MG63 (cell line): ENCODE measurements around the gene KRT10. TPM values are rescaled to one million over a fixed set of nuclear protein-coding genes. Genes with fewer than 3 reads are reported as not detected.
A peak's percentile ranks its signal among the peaks of the same experiment; 100 is the strongest.

Experiments
- DNase-seq: peaks from one replicate; pipeline ENCODE4 v3.0.0-alpha.2; 2020
- H3K27me3 ChIP-seq: fragments of 250-450 bp; sonication (Bioruptor Pico); 2 replicates; pipeline ENCODE4 v1.5.1; 2020; ENCODE audit warnings: mild to moderate bottlenecking, moderate library complexity
- H3K36me3 ChIP-seq: fragments of 250-450 bp; sonication (Bioruptor Pico); 2 replicates; pipeline ENCODE4 v1.5.1; 2020; ENCODE audit warnings: mild to moderate bottlenecking, moderate library complexity
- H3K4me3 ChIP-seq: fragments of 250-450 bp; sonication (Bioruptor Pico); 2 replicates; pipeline ENCODE4 v1.5.1; 2020; ENCODE audit warnings: mild to moderate bottlenecking, moderate library complexity
- H3K9me3 ChIP-seq: fragments of 250-450 bp; sonication (Bioruptor Pico); 2 replicates; pipeline ENCODE4 v1.5.1; 2020; ENCODE audit warnings: mild to moderate bottlenecking, moderate library complexity
- total RNA-seq: library from RNA; depleted of rRNA; stranded (reverse); fragments of >200 nt; shearing (Covaris generic); gene quantifications from 2 replicates; pipeline ENCODE4 v1.2.3, GENCODE V29; 2014; ENCODE audit warnings: low replicate concordance; rRNA removed

KRT10 gene
- total RNA-seq, 1 experiment from 2014 or later = 48.4 TPM

DNA sequence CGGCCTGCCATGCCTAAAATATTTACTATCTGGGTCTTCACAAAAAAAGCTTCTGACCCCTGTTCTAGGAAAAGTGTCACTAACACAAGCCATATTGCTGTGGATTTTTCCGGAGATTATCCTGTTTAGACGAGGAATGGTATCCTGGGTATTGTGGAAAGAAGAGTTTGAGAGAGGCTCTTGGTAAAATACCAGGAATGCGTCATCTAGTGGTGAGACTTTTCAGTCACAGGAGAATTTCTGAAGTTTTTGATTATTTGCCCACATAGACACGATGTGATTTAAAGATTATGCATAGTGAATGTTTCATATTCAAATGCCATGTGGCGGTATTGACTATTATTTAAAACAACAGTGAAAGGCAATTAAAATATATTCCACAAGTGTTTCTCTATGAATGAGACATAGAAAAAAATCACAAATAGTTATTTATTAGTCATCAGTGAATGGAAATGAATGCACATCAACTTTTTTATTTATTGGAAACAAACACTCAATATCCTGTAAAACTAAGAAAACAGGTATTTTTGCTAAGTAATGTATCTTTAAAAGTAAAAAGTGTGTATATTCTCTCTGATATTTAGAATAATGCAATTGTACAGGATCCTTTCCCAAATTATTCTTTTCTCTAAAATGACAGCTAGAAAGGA is 30.5 kb downstream of the KRT10 start:
- no peaks in the 10 kb centered on the region for H3K9me3 ChIP-seq
- H3K27me3 ChIP-seq = no peaks in the 10 kb centered on the region; the same call in 1 of the 2 replicates
- H3K4me3 ChIP-seq = no peak overlapping the region
- no peak for DNase-seq
- H3K36me3 ChIP-seq = no peaks in the 10 kb centered on the region

- H3K27me3 ChIP-seq = no peaks in the 10 kb centered on the region; the same call in 1 of the 2 replicates
- no peaks in the 10 kb centered on the region for H3K9me3 ChIP-seq
- DNase-seq = no peak
- H3K36me3 ChIP-seq = no peaks in the 10 kb centered on the region
- H3K4me3 ChIP-seq = no peak overlapping the region
These were observed 31.3 kb downstream of the KRT10 start for GRCh38 chr17:40791111-40791510.

GRCh38 chr17:40782450-40782849 is 40.0 kb downstream of the KRT10 start, which contains the start of gene KRT27:
Gene KRT27, minus strand, starts transcription at chr17:40782550. Its CDS starts 57 bp downstream, at chr17:40782493.
- DNase-seq = no peak
- no peaks in the 10 kb centered on the region for H3K9me3 ChIP-seq
- H3K27me3 ChIP-seq = peaks cover 3% of the 10 kb centered on the region
- no peak within 1 kb of the TSS for H3K4me3 ChIP-seq
- no peaks in the 10 kb centered on the region for H3K36me3 ChIP-seq

- no peaks in the 10 kb centered on the region for H3K36me3 ChIP-seq
- peaks cover 3% of the 10 kb centered on the region for H3K27me3 ChIP-seq
- H3K4me3 ChIP-seq = peak overlapping the region; percentile 32
These were observed 43.1 kb downstream of the KRT10 start for GRCh38 chr17:40779181-40779909.

DNA sequence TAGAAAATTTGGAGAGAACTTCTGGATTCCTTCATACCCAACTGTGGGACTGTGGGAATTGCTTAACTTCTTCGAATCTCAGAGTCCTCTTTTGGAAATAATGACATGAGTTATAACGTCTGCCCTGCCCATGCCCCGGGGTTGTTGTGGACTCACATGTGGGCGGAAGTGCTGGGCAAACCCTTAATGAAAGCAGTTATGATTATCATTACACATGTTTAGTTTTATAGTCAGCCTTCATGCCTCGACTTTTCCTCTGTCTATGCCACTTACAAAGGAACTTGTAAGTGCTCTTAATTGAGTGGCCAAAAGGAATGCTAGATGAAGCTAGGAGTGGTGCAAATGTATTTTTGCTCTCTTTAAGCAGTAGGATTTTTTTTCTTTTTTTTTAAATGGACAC is 44.0 kb downstream of the KRT10 start:
- H3K27me3 ChIP-seq = peaks cover 9% of the 10 kb centered on the region
- DNase-seq = no peak
- H3K9me3 ChIP-seq = no peaks in the 10 kb centered on the region
- no peak overlapping the region for H3K4me3 ChIP-seq
- H3K36me3 ChIP-seq = no peaks in the 10 kb centered on the region

More at GRCh38 chr17:40779181-40779909, 43.1 kb downstream of the KRT10 start:
- peak; percentile 31 for DNase-seq
- H3K9me3 ChIP-seq = no peaks in the 10 kb centered on the region

DNA sequence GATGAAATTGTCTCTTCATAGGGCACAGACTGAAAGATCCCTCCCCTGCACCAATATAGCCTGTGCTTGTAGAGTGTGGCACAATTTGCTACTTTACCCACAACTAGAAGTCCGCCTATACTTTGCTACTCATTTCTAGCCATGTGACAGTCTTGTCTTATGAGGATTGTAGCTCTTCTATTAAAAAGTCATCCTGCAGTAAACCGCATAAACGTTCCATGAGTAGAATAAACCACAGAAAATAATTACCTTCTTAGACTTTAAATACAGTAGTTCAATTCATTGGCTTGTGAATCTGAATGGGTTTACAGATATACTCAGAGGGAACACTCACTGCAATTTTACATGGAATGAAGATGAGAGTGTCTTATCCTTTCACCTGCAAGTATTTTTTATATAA is 44.4 kb downstream of the KRT10 start:
- H3K4me3 ChIP-seq = no peak overlapping the region
- no peaks in the 10 kb centered on the region for H3K36me3 ChIP-seq
- no peak for DNase-seq
- H3K9me3 ChIP-seq = no peaks in the 10 kb centered on the region
- peaks cover 14% of the 10 kb centered on the region for H3K27me3 ChIP-seq

DNA sequence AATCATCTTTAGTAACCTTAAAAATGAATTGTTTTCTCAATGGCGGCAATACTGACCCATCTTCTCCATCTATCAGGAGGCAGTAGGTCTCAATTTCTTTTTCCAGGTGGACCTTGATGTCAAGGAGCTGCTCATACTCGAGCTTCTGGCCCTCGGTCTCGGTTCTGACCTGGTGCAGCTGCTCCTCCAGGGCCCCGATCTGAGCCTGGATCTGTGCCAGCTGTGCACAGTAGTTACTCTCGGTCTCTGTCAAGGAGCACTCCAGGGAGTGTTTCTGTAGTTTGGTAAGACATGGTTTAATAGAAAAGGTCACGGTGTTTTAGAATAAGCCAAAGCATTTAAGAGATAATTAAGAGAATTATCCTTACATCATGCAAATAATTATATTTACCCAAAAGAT is 45.0 kb downstream of the KRT10 start:
- no peak overlapping the region for H3K4me3 ChIP-seq
- no peaks in the 10 kb centered on the region for H3K36me3 ChIP-seq
- H3K27me3 ChIP-seq = peaks cover 15% of the 10 kb centered on the region
- no peak for DNase-seq
- no peaks in the 10 kb centered on the region for H3K9me3 ChIP-seq

- DNase-seq = no peak
- H3K27me3 ChIP-seq = peaks cover 27% of the 10 kb centered on the region
- no peak overlapping the region for H3K4me3 ChIP-seq
- H3K36me3 ChIP-seq = no peaks in the 10 kb centered on the region
- H3K9me3 ChIP-seq = no peaks in the 10 kb centered on the region
These were observed 46.5 kb downstream of the KRT10 start for GRCh38 chr17:40775945-40776344.

- no peak for DNase-seq
- H3K9me3 ChIP-seq = no peaks in the 10 kb centered on the region
- H3K4me3 ChIP-seq = no peak within 1 kb of the TSS
- H3K36me3 ChIP-seq = no peaks in the 10 kb centered on the region
- H3K27me3 ChIP-seq = peaks cover 28% of the 10 kb centered on the region
These were observed 50.3 kb downstream of the KRT10 start, which contains the start of gene KRT26 for GRCh38 chr17:40772101-40772500. Gene KRT26, minus strand, starts transcription at chr17:40772201. Its CDS starts 88 bp downstream, at chr17:40772113.

Other genes with a start within 250 kb of the KRT10 start
- 57.9 and 83.9 TPM in 2 replicates for gene SMARCE1, start 174.8 kb downstream of the KRT10 start, total RNA-seq
- 0.53 TPM in 1 of 2 replicates, not detected in the other for gene KRT222, start 157.4 kb downstream of the KRT10 start, total RNA-seq
- not detected in 2 replicates for gene KRT24, start 118.9 kb downstream of the KRT10 start, total RNA-seq
- gene KRT25, start 67.3 kb downstream of the KRT10 start, total RNA-seq = not detected in 2 replicates
- gene KRT26, start 50.4 kb downstream of the KRT10 start, total RNA-seq = not detected in 2 replicates
- not detected in 2 replicates for gene KRT27, start 40.1 kb downstream of the KRT10 start, total RNA-seq
- gene KRT28, start 22.7 kb downstream of the KRT10 start, total RNA-seq = not detected in 2 replicates
- gene KRT12, start 44.6 kb upstream of the KRT10 start, total RNA-seq = not detected in 2 replicates
- not detected in 2 replicates for gene KRT20, start 62.6 kb upstream of the KRT10 start, total RNA-seq
- 0.07 TPM in 1 of 2 replicates, not detected in the other for gene KRT23, start 115.0 kb upstream of the KRT10 start, total RNA-seq
- not detected in 2 replicates for gene KRT39, start 144.3 kb upstream of the KRT10 start, total RNA-seq
- gene KRT40, start 161.7 kb upstream of the KRT10 start, total RNA-seq = not detected in 2 replicates
- gene KRTAP3-3, start 171.6 kb upstream of the KRT10 start, total RNA-seq = not detected in 2 replicates
- not detected in 2 replicates for gene KRTAP3-2, start 177.3 kb upstream of the KRT10 start, total RNA-seq
- not detected in 2 replicates for gene KRTAP3-1, start 186.5 kb upstream of the KRT10 start, total RNA-seq
- 1.2 and 3.2 TPM in 2 replicates for gene KRTAP1-5, start 204.6 kb upstream of the KRT10 start, total RNA-seq
- not detected in 2 replicates for gene KRTAP1-4, start 207.6 kb upstream of the KRT10 start, total RNA-seq
- not detected in 2 replicates for gene KRTAP1-3, start 212.3 kb upstream of the KRT10 start, total RNA-seq
- gene KRTAP1-1, start 218.8 kb upstream of the KRT10 start, total RNA-seq = 0.33 TPM in 1 of 2 replicates, not detected in the other
- not detected in 2 replicates for gene KRTAP2-1, start 224.7 kb upstream of the KRT10 start, total RNA-seq
- not detected in 2 replicates for gene KRTAP2-2, start 232.6 kb upstream of the KRT10 start, total RNA-seq
- gene KRTAP2-3, start 237.5 kb upstream of the KRT10 start, total RNA-seq = 0.33 TPM in 1 of 2 replicates, not detected in the other
- gene KRTAP2-4, start 243.3 kb upstream of the KRT10 start, total RNA-seq = not detected in 2 replicates